NCI-H2029 (cell line): ENCODE measurements around the gene RHEB.

Experiments used
- DNase-seq: peaks from one replicate; lab custom pipeline; 2025; lab: John Stamatoyannopoulos, UW

The RHEB gene

DNA sequence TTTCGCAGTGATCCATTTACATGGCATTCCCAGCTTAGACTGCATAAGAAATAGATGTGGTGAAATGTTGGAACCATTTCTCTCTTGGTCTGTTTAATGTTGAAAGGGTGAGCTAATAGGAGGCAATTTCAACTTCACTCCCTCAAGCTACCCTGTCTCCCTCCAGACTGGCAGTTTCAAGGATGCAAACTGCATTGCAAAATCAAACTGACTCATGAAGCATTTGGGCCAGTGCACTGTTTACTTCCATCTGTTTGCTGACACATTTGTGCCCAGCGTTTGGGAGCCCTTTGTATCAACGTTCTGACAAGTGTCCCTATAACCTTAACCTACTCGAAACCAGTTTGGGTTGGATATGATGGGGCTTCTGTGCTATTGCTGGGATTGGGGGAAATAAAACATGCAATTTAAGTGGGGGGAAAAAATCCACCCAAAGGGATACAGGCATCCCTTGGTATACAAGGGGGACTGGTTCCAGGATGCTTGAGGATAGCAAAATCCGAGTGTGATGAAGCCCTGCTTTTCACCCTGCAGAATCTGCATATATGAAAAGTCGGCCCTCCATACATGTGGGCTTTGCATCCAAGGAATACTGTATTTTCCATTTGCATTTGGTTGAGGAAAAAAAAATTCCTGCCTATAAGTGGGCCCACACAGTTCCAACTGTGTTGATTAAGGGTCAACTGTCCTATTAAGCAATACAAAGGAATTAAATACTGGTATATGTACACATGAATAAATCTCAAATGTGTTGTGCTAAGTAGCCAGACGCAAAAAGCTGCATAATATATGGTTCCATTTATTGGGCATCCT is 15.6 kb downstream of the RHEB start:
- no peak for DNase-seq

DNA sequence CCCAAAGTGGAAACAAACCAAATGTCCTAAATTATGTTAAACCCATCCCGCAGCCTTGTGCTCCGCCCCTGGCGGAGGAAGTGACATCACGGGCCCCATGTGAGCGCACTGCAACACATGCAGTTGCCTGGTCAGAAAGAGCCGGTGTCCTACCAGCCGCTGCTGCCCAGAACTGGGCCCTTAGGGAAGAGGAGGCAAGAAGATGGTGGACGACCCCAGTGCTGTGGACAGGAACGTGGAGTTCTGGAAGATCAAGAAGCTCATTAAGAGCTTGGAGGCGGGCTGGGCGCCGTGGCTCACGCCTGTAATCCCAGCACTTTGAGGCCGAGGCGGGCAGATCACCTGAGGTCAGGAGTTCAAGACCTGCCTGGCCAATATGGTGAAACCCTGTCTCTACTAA is 18.0 kb downstream of the RHEB start:
- no peak for DNase-seq

DNA sequence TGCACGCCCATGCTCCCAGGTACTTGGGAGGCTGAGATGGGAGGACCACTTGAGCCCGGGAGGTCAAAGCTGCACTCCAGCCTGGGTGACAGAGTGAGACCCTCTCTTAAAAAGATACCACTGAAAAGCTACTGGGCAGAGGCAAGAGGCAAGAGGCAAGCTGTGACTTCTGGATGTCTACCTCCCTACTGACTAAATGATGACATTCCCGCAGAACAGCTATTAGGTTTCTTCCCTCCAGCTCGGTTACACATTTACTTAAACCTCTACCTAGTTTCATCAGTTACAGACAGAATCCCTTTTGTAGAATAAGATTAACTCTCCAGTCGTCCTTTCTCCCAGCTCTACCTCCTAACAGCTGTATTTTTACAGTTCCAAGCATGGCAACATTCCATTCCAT is 21.2 kb downstream of the RHEB start:
- no peak for DNase-seq

DNA sequence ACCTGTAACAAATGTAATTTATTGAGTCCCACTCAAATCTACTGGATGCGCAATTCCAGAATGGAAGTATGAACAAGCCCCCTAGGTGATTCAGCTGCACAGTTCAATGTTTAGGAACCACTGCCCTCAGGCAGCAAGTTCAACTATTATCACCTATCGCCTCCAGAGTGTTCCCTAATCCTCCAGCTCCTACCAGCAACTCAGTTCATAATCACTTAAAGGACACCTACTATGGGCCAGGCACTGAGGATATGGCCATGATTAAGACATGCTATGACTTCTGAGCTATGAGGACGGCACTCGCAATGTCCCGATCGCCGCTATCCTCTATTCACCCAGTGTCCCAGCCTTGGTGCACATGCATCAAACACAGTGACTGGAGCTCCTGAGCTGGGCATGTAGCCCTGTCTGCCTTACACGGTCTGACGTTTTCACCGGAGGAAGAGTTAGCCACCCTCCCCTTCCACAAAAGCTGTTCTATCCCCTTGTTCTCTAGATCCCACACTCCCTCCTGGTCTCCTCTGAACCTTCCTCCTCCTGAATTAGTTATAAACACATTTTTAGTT is 22.3 kb downstream of the RHEB start:
- no peak for DNase-seq

- no peak for DNase-seq
Observed at GRCh38 chr7:151495360-151495759, 24.3 kb downstream of the RHEB start.

GRCh38 chr7:151494298-151495284 is 25.1 kb downstream of the RHEB start:
- DNase-seq: no peak

DNA sequence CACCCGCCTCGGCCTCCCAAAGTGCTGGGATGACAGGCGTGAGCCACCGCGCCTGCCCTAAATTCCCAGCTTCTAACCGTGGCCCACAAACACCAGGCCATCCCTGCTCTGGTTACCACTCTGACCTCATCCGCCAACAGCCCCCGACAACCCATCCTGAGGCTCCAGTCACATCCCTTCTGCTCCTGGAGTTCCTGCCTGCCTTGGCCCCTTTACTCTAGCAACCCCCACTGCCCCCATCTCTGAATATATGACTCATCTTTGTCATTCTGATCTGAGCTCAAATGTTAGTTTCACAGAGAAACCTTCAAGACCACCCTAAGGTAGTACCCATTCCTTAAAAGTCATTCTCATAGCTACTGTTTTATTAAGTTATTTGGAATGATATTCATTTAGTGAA is 26.6 kb downstream of the RHEB start:
- DNase-seq: no peak

GRCh38 chr7:151491859-151492258 is 27.8 kb downstream of the RHEB start:
- no peak for DNase-seq

- DNase-seq: no peak
Observed at GRCh38 chr7:151490456-151491105, 29.1 kb downstream of the RHEB start.

DNA sequence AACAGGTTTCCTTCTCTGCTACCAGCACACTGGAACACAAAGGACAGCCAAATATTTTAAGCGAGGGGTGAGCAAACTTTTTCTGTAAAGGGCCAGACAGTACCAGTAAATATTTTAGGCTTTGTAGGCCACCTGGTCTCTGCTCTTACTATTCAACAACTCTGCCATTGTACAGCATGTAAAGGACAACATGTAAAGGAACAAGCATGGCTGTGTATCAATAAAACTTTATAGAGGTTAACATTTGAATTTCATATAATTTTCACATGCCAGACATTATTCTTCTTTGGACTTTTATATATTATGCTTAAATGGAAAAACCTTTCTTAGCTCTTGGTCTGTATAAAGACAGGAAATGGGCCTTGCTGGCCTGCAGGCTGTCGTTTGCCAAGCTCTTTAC is 30.2 kb downstream of the RHEB start:
- no peak for DNase-seq

GRCh38 chr7:151488096-151488495 is 31.6 kb downstream of the RHEB start:
- DNase-seq: no peak

DNA sequence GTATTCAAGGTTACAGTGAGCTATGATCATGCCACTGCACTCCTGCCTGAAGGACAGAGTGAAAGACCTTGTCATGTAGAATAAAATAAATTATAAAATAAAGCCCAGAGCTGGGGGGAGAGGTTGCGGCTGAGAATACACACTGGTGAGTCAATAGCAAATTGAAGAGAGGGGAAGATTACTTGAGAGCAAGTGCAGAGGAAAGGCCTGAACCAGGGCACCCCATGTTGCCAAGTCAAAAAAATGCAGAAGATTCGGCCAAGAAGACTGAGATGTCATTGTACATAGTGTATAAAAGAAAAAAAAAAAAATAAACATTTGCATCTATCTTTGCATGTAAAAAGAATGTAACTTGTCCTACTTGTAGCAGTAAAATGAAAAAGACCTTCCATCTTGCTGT is 32.5 kb downstream of the RHEB start:
- DNase-seq: no peak

GRCh38 chr7:151486074-151486473 is 33.6 kb downstream of the RHEB start:
- no peak for DNase-seq

- no peak for DNase-seq
Observed at GRCh38 chr7:151484971-151485707, 34.6 kb downstream of the RHEB start.

GRCh38 chr7:151483711-151483983 is 36.0 kb downstream of the RHEB start:
- DNase-seq: no peak

- no peak for DNase-seq
Observed at GRCh38 chr7:151482883-151483710, 36.6 kb downstream of the RHEB start.

DNA sequence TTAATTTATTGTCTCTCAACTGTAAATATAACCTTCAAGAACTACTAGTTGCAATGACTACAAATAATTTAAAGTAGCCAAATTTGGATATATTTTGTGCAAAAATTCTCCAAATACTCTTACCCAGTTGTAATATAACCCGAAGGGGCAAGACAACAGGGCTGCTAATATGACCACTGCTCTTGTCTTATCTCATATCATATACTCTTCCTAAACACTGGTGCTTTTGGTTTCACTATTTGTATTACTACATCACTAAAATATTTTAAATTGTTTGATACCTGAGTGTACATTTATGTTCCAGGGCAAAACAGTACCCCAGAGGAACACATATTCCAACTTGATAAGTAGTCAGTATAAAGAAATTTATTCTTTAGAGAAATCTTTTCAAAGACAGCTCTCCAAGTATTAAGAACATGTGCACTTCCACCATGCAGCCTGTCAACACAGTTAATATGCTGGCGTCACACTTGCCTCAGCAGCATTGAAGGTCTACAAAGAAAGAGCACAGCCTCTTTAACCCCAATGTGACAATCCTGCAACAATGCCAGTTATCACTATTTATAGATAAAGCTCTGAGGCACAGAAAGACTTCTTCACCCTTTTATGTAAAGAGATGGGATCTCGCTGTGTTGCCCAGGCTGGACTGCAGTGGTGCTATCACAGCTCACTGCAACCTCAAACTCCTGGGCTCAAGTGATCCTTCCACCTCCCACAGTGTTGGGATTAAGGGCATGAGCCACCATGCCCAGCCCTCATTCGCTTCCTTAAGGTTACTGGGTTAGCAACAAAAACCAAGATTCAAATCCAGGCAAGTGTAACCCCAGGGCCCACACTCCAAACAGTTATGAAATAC is 37.8 kb downstream of the RHEB start:
- no peak for DNase-seq

DNA sequence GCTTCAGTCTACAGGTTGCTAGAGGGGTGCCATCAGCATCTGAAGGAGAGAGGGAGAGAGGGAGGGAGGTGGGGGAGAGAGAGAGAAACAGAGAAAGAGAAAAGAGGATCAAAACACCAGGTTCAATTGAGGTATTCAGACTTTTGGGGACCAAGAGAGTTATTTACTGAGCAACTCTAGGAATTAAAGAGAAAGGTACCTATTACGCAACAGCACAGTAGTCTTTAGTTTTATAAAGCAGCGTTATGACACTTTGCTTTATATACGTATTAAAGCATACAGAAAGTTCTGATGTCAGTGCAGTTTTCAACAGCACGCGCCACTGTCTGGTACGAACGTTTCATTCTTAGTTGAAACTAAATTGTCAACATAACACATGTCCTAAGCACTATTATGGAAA is 41.8 kb downstream of the RHEB start:
- DNase-seq: no peak

DNA sequence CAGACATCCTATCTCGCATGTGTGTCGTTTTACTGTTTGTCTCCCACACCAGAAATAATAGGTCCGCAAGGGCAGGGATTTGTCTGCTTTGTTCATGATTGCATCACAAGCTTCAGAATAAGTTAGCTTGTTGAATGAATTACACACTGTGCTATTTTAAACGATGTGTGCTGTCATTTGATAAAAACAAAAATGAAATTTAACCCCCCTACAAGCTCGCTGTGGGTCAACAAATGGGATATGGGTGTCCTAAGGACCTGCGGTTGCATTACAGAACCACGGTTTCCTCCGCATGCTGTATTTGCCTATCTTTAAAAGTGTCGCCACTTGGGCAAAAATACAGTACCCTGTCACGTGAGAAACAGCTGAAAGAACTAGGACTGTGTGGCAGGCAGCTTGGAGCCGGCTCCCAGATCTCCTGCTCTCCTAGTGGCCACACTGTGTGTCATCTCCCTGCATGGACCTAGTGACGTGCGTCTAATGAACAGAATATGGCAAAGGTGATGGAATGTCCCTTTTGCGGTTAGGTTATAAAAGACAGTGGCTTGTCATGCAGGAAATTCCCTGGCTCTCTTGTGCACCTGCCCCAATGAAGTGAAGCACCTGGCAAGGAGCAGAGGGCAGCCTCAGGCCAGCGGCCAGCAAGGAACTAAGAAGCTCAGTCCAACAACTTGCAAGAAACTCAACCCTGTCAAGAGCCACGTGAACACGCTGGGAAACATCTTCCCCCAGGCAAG is 46.9 kb downstream of the RHEB start:
- DNase-seq: peak; percentile 37
